PFSK-1 (cell line): Measurements from ENCODE around the gene ENTPD5.

Experiments
- POLR2AphosphoS5 ChIP-seq: IDR thresholded peaks from 2 replicates; pipeline ENCODE4 v1.6.1; 2012; ENCODE audit warnings: low read depth, mild to moderate bottlenecking, control low read depth, low read length, moderate library complexity
- SIN3A ChIP-seq: IDR thresholded peaks from 2 replicates; pipeline ENCODE4 v1.6.1; 2012; ENCODE audit warnings: mild to moderate bottlenecking, low read length, moderate library complexity, borderline replicate concordance; ENCODE audit not compliant: insufficient read depth
- TAF1 ChIP-seq: IDR thresholded peaks from 2 replicates; pipeline ENCODE4 v1.6.1; 2012; ENCODE audit warnings: low read length, control low read depth, borderline replicate concordance; ENCODE audit not compliant: insufficient read depth
- TF ChIP-seq, protein P1 (sequence below), 2 experiments: IDR thresholded peaks; 2 replicates each; pipeline versions ENCODE4 v1.6.1 to v1.8.0; 2011 to 2012; ENCODE audit warnings: low read depth in 2 of 2, low read length in 2 of 2, control low read depth in 1 of 2, inconsistent platforms in 1 of 2, mild to moderate bottlenecking in 1 of 2, moderate library complexity in 1 of 2; ENCODE audit not compliant: insufficient read depth in 1 of 2

- TF ChIP-seq SIN3A (no peak), TAF1 (no peak), POLR2AphosphoS5 (no peak)
- TF ChIP-seq, protein P1, sequence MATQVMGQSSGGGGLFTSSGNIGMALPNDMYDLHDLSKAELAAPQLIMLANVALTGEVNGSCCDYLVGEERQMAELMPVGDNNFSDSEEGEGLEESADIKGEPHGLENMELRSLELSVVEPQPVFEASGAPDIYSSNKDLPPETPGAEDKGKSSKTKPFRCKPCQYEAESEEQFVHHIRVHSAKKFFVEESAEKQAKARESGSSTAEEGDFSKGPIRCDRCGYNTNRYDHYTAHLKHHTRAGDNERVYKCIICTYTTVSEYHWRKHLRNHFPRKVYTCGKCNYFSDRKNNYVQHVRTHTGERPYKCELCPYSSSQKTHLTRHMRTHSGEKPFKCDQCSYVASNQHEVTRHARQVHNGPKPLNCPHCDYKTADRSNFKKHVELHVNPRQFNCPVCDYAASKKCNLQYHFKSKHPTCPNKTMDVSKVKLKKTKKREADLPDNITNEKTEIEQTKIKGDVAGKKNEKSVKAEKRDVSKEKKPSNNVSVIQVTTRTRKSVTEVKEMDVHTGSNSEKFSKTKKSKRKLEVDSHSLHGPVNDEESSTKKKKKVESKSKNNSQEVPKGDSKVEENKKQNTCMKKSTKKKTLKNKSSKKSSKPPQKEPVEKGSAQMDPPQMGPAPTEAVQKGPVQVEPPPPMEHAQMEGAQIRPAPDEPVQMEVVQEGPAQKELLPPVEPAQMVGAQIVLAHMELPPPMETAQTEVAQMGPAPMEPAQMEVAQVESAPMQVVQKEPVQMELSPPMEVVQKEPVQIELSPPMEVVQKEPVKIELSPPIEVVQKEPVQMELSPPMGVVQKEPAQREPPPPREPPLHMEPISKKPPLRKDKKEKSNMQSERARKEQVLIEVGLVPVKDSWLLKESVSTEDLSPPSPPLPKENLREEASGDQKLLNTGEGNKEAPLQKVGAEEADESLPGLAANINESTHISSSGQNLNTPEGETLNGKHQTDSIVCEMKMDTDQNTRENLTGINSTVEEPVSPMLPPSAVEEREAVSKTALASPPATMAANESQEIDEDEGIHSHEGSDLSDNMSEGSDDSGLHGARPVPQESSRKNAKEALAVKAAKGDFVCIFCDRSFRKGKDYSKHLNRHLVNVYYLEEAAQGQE (IDR thresholded peaks at IDR 0.05; ENCODE audit: insufficient read depth in 1 of 2, low read depth in 2 of 2, low read length in 2 of 2): no peak
Measured at GRCh38 chr14:73968885-73969284, 50.2 kb downstream of the ENTPD5 start.
